GM18508 (cell line): Measurements from ENCODE around the gene C14orf119.

Experiments
- ATAC-seq: cut with Tn5 transposase; IDR thresholded peaks from one replicate; pipeline ENCODE4 v1.9.1; 2021; ENCODE audit warnings: moderate number of reproducible peaks; ENCODE audit not compliant: insufficient read depth, unreplicated experiment

The C14orf119 gene

GRCh38 chr14:23095196-23096108 lies at the start of gene C14orf119:
Gene C14orf119 (plus strand): TSS chr14:23095505. CDS start chr14:23097659, 2,154 bp downstream.
- ATAC-seq, result peak; percentile 87

GRCh38 chr14:23047034-23047634 lies 48.2 kb upstream of the C14orf119 start:
- no peak for ATAC-seq

DNA sequence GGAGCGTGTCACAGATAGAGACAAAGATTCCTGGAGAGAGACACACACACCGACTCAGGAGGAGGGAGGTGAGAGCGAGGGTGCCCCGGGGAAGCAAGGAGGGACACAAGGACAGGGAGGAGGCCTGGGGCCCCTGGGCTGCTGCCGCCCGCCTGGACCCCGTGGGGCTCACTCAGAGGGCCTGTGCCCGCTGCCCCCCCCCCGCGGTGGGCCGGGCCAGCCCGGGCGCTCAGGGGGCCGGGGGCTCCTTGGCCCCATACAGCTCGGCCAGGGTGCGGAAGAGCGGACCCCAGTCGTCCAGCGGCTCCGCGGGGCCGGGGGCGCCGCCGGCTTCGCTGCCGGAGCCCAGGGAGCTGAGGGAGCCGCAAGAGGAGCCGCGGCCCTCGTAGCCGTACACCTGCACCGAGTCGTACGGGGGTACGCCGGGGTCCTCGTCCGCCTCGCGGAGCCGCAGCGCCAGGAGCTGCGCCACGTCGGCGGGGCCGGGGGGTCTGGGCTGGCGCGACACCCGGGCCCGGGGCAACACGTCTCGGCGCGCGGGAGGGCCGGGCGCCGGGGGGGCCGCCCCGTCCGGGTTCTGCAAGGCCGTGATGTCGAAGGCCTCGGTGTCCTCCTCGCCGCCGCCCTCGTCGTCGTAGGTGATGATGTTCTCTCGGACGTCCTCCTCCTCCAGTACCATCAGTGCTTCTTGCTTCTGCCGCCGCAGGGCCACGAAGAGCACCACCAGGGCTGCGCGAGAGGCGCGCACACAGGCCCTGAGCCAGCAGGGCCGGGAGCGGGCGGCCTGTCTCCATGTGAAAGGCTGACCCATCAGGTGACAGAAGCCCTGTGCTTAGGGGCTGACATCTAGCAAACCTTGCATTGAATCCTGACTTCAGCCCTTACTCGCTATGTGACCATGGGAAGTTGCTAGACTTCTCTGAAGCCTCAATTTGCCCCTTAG lies 47.3 kb upstream of the C14orf119 start:
- ATAC-seq, result no peak

DNA sequence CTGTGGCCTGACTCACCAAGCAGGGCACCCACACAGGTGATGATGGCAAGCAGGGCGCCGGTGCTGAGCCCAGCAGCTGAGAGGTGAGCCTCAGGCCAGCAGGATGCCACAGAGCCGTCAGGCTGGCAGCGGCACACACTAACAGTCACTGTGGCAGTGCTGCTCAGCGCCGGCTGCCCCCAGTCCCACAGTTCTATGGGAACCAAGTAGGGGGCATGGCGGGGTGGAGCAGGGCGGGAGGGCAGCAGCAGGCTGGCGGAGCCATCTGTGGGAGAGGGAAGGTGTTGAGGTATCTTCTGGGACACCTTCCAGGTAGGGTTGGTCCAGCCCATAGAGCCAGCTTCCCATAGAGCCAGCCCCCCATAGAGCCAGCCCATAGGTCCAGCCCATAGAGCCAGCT lies 46.3 kb upstream of the C14orf119 start:
- no peak for ATAC-seq

- ATAC-seq, result no peak
Observed at GRCh38 chr14:23051141-23052057, 43.9 kb upstream of the C14orf119 start.

DNA sequence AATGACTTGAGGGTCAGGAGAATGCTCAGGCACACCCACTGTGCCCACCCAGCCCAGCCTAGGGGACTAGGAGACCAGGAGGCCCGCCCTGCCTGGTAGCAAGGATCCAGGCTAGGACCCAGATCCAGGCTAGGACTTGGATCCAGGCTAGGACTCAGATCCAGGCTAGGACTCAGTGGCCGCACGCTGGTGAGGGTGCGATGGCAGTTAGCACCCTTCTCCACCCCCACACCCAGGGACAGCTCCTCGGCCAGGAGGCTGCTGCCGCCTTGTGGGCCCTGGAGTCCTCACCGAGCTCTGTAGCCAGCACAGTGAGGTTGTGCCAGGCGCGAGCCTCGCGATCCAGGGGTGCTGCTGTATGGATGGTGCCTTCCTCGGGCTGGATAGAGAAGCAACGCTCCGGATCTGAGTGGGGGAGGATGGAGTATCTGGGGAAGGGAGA lies 43.1 kb upstream of the C14orf119 start:
- ATAC-seq, result no peak

- no peak for ATAC-seq
Observed at GRCh38 chr14:23052671-23053070, 42.6 kb upstream of the C14orf119 start.

GRCh38 chr14:23053426-23053825 lies 41.9 kb upstream of the C14orf119 start:
- no peak for ATAC-seq

DNA sequence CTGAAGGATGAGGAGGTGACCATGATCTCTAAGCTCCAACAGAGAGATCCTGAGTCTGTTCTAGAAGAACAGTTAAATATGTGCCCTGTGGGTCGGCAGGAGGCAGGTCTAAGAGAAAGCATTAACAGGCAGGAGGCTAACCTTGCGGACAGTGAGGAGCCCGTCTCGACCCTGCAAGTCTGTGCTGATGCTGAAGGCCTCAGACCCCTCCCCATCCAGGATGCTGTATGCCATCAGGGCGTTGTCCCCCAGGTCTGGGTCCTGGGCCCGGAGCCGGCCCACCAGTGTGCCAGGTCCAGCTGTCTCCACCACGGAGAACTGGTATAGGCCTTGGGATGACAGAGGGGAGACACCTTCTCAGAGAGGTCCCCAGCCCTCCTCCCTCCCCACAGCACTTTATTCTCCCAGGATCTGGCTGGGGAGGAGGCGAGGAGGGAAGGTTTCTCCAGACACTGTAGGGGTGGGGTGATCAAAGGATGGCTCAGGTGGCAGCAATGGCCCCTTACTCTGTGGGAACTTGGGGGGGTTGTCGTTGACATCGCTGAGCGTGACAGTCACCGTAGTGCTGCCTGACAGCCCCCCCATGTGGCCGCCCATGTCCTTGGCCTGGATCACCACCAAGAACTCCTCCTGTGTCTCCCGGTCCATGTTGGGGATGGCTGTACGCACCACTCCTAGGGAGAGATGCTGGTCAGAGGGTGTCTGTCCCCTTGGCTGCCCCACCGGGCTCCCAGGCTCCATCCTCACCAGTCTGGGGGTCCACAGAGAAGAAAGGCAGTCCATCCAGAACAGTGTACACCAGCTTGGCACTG lies 41.1 kb upstream of the C14orf119 start:
- ATAC-seq, result no peak

DNA sequence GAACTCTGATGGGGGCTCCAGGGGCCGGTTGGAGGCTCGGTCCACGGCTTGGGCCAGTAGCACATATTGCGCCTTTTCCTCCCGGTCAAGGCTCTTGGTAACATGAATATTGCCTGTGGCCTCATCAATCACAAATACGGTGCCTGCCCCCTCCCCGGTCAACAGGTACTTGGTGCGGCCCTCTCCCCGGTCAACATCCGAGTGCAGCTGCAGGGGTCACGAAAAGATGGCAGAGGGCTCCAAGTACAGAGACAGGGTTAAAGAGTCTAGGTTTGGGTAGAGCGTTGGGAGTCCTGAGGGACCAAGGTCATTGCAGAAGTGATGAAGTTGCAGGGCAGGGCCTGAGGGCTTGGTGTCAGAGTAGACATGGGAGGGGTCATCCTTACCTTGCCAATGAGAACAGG lies 40.2 kb upstream of the C14orf119 start:
- no peak for ATAC-seq

DNA sequence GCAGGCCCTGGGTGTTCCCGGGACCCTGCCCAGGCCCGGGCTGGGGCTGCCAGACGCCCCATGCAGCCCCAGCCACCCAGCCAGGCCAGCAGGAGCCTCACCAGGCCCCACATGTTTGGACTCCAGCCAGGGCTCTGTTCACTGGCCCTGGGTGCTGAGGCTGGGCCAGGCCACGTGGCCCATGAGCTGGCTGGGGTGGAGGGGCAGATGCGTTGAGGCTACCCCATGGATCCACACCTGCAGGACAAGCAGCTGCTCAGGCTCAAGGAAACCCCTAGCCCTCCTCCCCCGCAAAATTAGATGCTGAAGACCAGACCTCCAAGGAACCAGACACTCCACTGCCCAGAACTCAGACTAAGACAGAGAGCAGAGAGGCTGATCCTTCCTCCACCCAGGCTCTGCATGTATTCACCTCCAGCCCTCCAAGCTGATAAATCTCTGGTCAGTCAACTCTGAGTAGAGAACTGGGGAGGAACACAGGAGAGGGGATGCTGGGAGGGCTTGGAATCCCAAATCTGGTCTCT lies 39.6 kb upstream of the C14orf119 start:
- no peak for ATAC-seq

GRCh38 chr14:23056145-23056955 lies 39.0 kb upstream of the C14orf119 start:
- no peak for ATAC-seq

DNA sequence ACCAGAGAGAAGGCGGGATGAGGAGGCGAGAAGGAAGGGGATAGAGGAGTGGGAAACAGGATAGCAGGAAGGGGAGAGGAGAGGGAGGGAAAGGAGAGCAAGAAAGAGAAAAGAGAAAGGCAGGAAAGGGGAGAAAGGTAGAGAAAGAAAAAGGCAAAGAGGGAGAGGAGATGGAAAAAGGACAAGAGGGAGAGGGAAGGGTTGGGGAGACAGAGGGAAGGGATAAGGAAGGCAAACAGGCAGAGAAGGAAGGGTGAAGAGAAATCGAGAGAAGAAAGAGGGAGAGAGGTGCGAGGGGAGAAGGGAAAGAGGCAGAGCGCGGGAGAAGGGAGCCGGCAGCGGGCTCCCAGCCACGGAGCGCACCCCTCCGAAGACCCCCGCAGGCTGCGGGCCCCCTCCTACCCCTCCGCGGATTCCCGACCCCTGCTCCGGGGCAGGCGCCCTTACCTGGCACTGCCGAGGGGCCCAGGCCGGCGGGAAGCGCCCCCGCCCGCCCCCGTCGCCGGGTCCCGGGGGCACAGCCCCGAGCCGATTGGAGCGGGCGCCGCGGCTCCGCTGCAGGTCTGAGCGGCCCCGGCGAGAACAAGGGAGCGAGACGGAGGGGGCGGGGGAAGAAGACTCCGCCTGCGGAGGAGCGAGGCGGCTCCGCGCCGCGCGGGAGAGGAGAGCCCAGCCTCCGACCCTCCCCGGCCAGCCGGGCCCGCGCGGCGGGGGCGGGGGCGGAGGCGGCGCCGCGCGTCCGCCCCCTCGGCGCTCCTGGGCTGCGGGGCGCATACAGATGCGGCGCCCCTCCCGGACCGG lies 38.1 kb upstream of the C14orf119 start, which contains the start of gene CDH24:
TSS of gene CDH24 (minus strand) at position 565 of the 801 bp plus-strand sequence. CDS start 1,787 bp downstream, outside the sequence.
- no peak for ATAC-seq

GRCh38 chr14:23057757-23058653 lies 37.3 kb upstream of the C14orf119 start:
- ATAC-seq, result no peak

- ATAC-seq, result no peak
Observed at GRCh38 chr14:23058654-23059504, 36.4 kb upstream of the C14orf119 start.
